ENCODE measurements around the gene LY6G5C. TPM values are rescaled to one million over a fixed set of nuclear protein-coding genes. Genes with fewer than 3 reads are reported as not detected.
A peak's percentile ranks its signal among the peaks of the same experiment; 100 is the strongest.

The LY6G5C gene
- total and polyA plus RNA-seq, 4 donors: 2.8 to 5.0 (median 3.5) TPM

DNA sequence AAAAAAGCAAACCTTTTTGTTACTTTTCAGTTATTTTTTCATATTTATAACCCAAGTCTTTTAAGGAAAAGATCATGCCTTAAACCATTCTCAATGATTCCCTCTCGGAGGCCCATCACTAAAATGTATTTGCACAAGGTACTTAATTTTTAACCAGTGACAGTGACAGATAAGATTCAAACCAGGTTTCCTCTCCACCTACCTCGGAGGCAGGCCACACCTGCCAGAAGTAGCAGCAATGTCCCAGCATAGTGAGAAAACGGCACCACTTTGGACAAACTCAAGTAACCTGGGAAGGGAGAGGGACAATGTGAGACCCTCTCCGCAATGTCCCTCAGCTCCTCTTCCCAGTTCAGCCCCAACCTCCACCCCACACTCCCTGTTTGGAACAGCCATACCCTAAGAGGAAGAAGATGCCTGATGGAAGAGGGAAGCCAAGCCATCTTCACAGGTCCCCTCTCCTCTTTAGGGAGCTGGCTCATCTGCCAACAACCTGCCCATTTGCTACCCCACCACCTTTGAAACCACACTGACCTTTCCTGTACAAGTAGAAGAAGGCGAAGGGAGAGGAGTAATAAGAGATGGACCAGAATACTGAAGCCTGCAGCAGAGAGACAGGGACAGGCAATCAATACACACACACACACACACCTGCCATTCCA, 20.0 kb upstream of the LY6G5C start:
- DNase-seq: no peak
- Histone ChIP-seq H3K9me3 (ENCODE audit: control insufficient read depth in 4 of 4, insufficient read depth in 3 of 4, low read length in 3 of 4) (no peaks in the 10 kb centered on the region), H3K4me3 (no peak overlapping the region), H3K4me1 (ENCODE audit: control insufficient read depth in 5 of 5, insufficient read depth in 5 of 5, low read length in 5 of 5) (peaks cover 7 to 17% (median 11%) of the 10 kb centered on the region in 5 donors), H3K9ac (ENCODE audit: insufficient read depth in 1 of 2, low read length in 2 of 2) (no peak overlapping the region), H3K36me3 (ENCODE audit: control insufficient read depth in 4 of 4, insufficient read depth in 4 of 4, low read length in 4 of 4) (peaks cover 0 to 17% (median 10%) of the 10 kb centered on the region in 4 donors), H3K27ac (ENCODE audit: low read depth in 1 of 2, low read length in 1 of 2) (peak overlapping the region in 1 of 2 donors; percentile 63), H3K27me3 (ENCODE audit: control insufficient read depth in 3 of 3, insufficient read depth in 3 of 3, low read length in 2 of 3) (no peaks in the 10 kb centered on the region)
- no peak for ATAC-seq (ENCODE audit: insufficient read depth, low FRiP score)
- 84 to 93% methylated on average over 5 of the region's 5 CpGs for WGBS, 2 donors
- TF ChIP-seq, protein P1, sequence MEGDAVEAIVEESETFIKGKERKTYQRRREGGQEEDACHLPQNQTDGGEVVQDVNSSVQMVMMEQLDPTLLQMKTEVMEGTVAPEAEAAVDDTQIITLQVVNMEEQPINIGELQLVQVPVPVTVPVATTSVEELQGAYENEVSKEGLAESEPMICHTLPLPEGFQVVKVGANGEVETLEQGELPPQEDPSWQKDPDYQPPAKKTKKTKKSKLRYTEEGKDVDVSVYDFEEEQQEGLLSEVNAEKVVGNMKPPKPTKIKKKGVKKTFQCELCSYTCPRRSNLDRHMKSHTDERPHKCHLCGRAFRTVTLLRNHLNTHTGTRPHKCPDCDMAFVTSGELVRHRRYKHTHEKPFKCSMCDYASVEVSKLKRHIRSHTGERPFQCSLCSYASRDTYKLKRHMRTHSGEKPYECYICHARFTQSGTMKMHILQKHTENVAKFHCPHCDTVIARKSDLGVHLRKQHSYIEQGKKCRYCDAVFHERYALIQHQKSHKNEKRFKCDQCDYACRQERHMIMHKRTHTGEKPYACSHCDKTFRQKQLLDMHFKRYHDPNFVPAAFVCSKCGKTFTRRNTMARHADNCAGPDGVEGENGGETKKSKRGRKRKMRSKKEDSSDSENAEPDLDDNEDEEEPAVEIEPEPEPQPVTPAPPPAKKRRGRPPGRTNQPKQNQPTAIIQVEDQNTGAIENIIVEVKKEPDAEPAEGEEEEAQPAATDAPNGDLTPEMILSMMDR (IDR thresholded peaks at IDR 0.05; ENCODE audit: control extremely low read depth, extremely low read depth): no peak

DNA sequence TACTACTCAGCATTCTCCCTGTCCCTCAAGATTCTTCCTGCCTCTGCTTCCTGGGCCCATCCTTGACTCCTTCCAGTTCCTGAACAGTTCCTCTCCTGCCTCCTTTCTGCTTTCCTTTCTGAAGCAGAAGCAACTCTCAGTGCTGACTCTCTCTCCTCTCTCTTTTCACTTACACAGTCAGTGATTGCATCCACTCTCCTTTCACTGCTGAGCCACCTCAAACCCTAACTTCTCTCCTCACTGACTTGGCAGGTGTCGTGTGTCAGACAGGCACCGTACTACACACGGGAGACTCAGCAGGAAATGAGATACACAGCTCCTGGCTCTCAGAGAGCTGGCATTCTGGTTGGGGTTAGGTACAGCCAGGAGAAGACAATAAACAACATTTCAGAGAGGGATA, 16.7 kb upstream of the LY6G5C start:
- TF ChIP-seq, protein P1 (IDR thresholded peaks at IDR 0.05; ENCODE audit: control extremely low read depth, extremely low read depth): no peak
- Histone ChIP-seq H3K9me3 (ENCODE audit: control insufficient read depth in 4 of 4, insufficient read depth in 3 of 4, low read length in 3 of 4) (no peaks in the 10 kb centered on the region), H3K4me3 (no peak overlapping the region), H3K36me3 (ENCODE audit: control insufficient read depth in 4 of 4, insufficient read depth in 4 of 4, low read length in 4 of 4) (peaks cover 12 to 36% (median 21%) of the 10 kb centered on the region in 4 donors), H3K27me3 (ENCODE audit: control insufficient read depth in 3 of 3, insufficient read depth in 3 of 3, low read length in 2 of 3) (no peaks in the 10 kb centered on the region), H3K9ac (ENCODE audit: insufficient read depth in 1 of 2, low read length in 2 of 2) (peak overlapping the region in 1 of 2 donors; percentile 25), H3K27ac (ENCODE audit: low read depth in 1 of 2, low read length in 1 of 2) (no peak overlapping the region), H3K4me1 (ENCODE audit: control insufficient read depth in 5 of 5, insufficient read depth in 5 of 5, low read length in 5 of 5) (peaks cover 7 to 17% (median 11%) of the 10 kb centered on the region in 5 donors)
- no peak for ATAC-seq (ENCODE audit: insufficient read depth, low FRiP score)
- no peak for DNase-seq
- 51 to 57% methylated on average over 3 of the region's 3 CpGs for WGBS, 2 donors

DNA sequence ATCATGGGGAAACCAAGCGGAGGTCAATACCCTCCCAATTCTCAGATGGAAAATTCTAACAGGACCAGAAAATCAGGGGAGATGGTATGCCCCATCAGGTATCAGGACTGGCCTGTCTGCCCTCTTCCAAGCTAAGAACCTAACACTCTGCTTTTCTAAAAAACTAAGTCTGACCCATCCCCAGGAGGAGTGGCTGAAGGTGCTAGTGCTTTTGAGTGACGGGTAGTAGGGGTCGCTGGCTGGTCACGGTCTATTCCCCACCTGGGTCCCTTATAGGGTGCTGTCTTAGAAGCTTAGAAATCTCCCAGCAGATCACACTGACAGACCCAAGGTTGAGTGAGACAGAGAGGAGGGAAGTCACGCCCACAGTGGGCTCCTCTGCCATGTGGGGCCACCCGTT, 12.7 kb upstream of the LY6G5C start:
- no peak overlapping the region for H3K4me3 ChIP-seq
- no peaks in the 10 kb centered on the region for H3K9me3 ChIP-seq (ENCODE audit: control insufficient read depth in 4 of 4, insufficient read depth in 3 of 4, low read length in 3 of 4)
- no peak for DNase-seq
- 89 to 95% methylated on average over 6 of the region's 6 CpGs for WGBS, 2 donors
- no peak for ATAC-seq (ENCODE audit: insufficient read depth, low FRiP score)
- H3K9ac ChIP-seq (ENCODE audit: insufficient read depth in 1 of 2, low read length in 2 of 2): no peak overlapping the region
- H3K27me3 ChIP-seq (ENCODE audit: control insufficient read depth in 3 of 3, insufficient read depth in 3 of 3, low read length in 2 of 3): no peaks in the 10 kb centered on the region
- no peak overlapping the region for H3K27ac ChIP-seq (ENCODE audit: low read depth in 1 of 2, low read length in 1 of 2)
- H3K36me3 ChIP-seq (ENCODE audit: control insufficient read depth in 4 of 4, insufficient read depth in 4 of 4, low read length in 4 of 4): peaks cover 15 to 60% (median 24%) of the 10 kb centered on the region in 4 donors
- peaks cover 0 to 11% (median 0%) of the 10 kb centered on the region in 5 donors for H3K4me1 ChIP-seq (ENCODE audit: control insufficient read depth in 5 of 5, insufficient read depth in 5 of 5, low read length in 5 of 5)
- TF ChIP-seq, protein P1 (IDR thresholded peaks at IDR 0.05; ENCODE audit: control extremely low read depth, extremely low read depth): no peak
